ENCODE results near the gene LINGO4.
"Not testable (repeated sequence)": the region's sequence is repeated elsewhere in the genome, so short reads cannot be mapped to it uniquely, and the experiment has no call there.

The LINGO4 gene

DNA sequence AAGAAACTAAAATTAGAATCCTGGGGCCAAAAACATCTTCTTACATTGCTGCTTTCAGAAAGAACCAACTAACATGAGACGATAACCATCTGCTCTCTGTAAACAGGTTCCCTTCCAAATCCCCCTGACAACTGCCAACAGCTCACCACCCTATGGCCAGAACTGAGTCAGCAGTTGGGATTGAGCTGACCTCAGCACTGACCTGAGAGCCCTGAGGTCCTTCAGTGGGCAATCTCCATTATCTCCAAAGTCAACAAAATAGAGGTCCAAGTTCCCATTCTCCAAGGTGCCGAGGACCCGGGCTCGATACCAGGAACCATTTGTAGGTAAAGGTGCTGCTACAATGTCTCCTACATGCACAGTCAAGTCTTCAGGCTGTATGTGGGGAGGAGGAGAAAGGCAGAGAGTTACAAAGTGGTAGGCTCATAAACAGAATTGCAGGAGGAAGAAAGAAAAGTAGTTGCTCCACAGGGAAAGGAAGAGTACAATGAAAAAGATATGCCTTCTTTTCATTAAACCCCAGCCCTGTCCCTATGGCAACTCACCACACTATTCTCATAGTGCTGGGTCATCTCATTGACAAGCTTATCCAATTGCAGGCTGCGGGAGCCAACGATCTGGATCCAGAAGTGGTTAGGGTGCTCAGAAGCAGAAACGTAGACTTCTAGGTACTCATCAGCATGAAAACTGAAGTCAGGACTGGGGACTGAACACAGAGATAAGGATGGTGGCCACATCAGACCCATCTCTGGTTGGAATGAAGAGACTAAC, 29.1 kb downstream of the LINGO4 start:
- no peak overlapping the region for H3K27ac ChIP-seq
- DNase-seq, result no peak
- no peaks in the 10 kb centered on the region for H3K27me3 ChIP-seq (replicated peaks)
- in situ Hi-C loops (cut with HindIII; ENCODE audit: low pct_ligation_motif_present, low sequenced_read_pairs), result no loop called here
- H3K4me3 ChIP-seq (ENCODE audit: low read depth, low read length), result no peak overlapping the region
- TF ChIP-seq, protein P1, sequence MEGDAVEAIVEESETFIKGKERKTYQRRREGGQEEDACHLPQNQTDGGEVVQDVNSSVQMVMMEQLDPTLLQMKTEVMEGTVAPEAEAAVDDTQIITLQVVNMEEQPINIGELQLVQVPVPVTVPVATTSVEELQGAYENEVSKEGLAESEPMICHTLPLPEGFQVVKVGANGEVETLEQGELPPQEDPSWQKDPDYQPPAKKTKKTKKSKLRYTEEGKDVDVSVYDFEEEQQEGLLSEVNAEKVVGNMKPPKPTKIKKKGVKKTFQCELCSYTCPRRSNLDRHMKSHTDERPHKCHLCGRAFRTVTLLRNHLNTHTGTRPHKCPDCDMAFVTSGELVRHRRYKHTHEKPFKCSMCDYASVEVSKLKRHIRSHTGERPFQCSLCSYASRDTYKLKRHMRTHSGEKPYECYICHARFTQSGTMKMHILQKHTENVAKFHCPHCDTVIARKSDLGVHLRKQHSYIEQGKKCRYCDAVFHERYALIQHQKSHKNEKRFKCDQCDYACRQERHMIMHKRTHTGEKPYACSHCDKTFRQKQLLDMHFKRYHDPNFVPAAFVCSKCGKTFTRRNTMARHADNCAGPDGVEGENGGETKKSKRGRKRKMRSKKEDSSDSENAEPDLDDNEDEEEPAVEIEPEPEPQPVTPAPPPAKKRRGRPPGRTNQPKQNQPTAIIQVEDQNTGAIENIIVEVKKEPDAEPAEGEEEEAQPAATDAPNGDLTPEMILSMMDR (IDR thresholded peaks at IDR 0.05; ENCODE audit: low read depth, low read length, missing control alignments), result no peak
- H3K36me3 ChIP-seq (replicated peaks), result no peaks in the 10 kb centered on the region

DNA sequence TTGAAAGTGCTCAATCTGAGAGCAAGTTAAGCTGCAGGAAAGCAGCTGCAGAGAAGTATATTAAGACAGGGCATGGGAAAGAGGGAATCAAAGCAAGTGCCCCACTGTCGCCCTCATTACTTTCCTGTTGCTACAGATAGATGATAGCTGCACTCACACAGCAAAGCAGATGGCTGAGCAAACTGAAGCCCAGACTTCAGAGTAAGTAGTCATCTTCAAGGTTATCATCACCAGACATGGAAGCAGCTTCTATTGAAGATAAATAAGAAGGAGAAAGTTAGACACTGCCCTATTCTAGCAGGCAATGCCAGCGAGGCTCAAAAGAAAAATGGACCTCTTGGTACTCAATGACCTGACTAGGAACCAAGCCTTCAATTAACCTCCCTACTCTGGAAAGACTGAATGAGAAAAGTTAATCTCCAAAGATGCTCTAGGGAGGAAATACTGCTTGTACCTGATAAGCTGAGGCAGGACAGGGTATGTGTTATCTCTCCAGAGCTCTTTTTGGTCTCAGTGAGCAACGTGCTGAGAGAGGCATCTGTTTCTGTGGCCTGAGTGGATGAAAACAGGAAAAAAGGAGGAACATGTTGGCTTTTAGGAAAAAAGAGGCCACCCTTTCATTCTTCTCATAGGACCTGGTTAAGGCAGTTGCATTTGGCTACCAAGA, 30.8 kb downstream of the LINGO4 start:
- in situ Hi-C loops (cut with HindIII; ENCODE audit: low pct_ligation_motif_present, low sequenced_read_pairs), result no loop called here
- no peak for DNase-seq
- no peaks in the 10 kb centered on the region for H3K36me3 ChIP-seq (replicated peaks)
- H3K4me3 ChIP-seq (ENCODE audit: low read depth, low read length), result no peak overlapping the region
- TF ChIP-seq, protein P1 (IDR thresholded peaks at IDR 0.05; ENCODE audit: low read depth, low read length, missing control alignments), result no peak
- no peaks in the 10 kb centered on the region for H3K27me3 ChIP-seq (replicated peaks)
- no peak overlapping the region for H3K27ac ChIP-seq

DNA sequence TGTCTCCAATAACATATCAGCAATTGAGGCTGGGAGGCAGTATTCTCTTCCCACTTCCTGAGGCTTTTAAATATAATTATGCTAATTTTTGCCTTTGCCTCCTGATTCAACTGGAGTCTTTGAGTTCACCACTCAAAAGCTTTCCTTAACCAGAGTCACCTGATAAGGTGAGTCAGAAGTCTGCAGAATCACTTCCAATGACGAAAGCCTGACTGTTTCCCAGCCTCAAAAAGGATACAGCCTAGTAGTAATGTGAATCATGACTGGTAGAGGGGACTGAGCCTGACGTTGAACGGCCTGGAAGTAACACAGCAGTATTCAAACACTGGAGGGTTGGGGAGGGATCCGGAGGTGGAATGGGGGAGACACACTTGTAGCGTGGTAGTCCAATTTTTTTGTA, 31.5 kb downstream of the LINGO4 start:
- in situ Hi-C loops (cut with HindIII; ENCODE audit: low pct_ligation_motif_present, low sequenced_read_pairs), result no loop called here
- no peak overlapping the region for H3K4me3 ChIP-seq (ENCODE audit: low read depth, low read length)
- peak; percentile 9 for DNase-seq
- H3K36me3 ChIP-seq (replicated peaks), result no peaks in the 10 kb centered on the region
- no peaks in the 10 kb centered on the region for H3K27me3 ChIP-seq (replicated peaks)
- no peak overlapping the region for H3K27ac ChIP-seq
- TF ChIP-seq, protein P1 (IDR thresholded peaks at IDR 0.05; ENCODE audit: low read depth, low read length, missing control alignments), result no peak

DNA sequence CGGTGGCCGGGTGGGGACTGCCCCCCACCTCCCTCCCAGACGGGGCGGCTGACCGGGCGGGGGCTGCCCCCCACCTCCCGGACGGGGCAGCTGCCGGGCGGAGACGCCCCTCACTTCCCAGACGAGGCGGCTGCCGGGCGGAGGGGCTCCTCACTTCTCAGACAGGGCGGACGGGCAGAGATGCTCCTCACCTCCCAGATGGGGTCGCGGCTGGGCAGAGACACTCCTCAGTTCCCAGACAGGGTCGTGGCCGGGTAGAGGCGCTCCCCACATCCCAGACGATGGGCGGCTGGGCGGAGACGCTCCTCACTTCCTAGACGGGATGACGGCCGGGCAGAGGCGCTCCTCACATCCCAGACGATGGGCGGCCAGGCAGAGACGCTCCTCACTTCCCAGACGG, 35.9 kb downstream of the LINGO4 start:
- H3K4me3 ChIP-seq (ENCODE audit: low read depth, low read length); H3K36me3 ChIP-seq (replicated peaks); DNase-seq; H3K27ac ChIP-seq; in situ Hi-C loops (cut with HindIII; ENCODE audit: low pct_ligation_motif_present, low sequenced_read_pairs); H3K27me3 ChIP-seq (replicated peaks): not testable (repeated sequence)

DNA sequence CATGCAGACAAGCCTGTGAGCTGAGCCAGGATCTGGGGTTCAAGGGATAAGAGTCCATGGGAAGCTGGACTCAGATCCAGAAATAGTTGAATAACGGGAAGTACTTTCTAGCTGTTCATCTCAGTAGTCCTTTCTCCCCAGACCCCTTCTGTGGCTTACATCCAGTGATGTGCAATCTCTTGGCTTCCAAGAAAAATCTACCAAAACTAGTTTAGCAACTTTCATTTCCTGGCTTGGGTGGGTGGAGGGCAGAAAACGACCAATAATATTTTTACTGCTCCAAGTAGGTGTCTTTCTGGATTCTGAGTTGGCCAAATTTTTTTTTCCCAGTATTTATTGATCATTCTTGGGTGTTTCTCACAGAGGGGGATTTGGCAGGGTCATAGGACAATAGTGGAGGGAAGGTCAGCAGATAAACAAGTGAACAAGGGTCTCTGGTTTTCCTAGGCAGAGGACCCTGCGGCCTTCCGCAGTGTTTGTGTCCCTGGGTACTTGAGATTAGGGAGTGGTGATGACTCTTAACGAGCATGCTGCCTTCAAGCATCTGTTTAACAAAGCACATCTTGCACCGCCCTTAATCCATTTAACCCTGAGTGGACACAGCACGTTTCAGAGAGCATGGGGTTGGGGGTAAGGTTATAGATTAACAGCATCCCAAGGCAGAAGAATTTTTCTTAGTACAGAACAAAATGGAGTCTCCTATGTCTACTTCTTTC, 36.7 kb downstream of the LINGO4 start:
- in situ Hi-C loops (cut with HindIII; ENCODE audit: low pct_ligation_motif_present, low sequenced_read_pairs); H3K36me3 ChIP-seq (replicated peaks); H3K27ac ChIP-seq; H3K27me3 ChIP-seq (replicated peaks); H3K4me3 ChIP-seq (ENCODE audit: low read depth, low read length); DNase-seq: not testable (repeated sequence)

DNA sequence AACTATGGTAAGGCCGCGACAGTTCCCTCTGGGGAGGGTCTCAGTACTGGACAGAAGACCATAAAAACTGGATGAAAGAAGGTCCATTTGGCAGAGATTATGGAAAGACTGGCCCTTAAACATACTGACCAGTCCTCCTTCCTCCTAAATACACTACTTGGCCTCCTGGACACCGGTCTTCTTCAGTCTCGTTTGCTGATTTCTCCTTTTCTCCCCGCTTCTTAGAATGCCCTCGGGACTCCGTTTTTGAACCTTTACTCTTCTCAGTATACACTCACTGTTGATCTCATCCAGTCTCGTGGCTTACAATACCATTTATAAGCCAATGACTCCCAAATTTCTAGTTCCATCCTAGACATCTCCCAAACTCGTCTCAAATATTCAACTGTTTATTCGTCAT, 41.2 kb downstream of the LINGO4 start:
- H3K27ac ChIP-seq, result peak overlapping the region; percentile 72
- H3K4me3 ChIP-seq (ENCODE audit: low read depth, low read length), result peak overlapping the region; percentile 91
- H3K27me3 ChIP-seq (replicated peaks), result no peaks in the 10 kb centered on the region
- TF ChIP-seq, protein P1 (IDR thresholded peaks at IDR 0.05; ENCODE audit: low read depth, low read length, missing control alignments), result no peak
- H3K36me3 ChIP-seq (replicated peaks), result peaks cover 23% of the 10 kb centered on the region
- in situ Hi-C loops (cut with HindIII; ENCODE audit: low pct_ligation_motif_present, low sequenced_read_pairs), result no loop called here
- DNase-seq, result no peak

All from brain microvascular endothelial cell (primary cell).